Glutamatergic neuron (in vitro differentiated cells): Measurements from ENCODE around the gene GNL2. TPM values are rescaled to one million over a fixed set of nuclear protein-coding genes. Genes with fewer than 3 reads are reported as not detected.
"Not testable (repeated sequence)": the region's sequence is repeated elsewhere in the genome, so short reads cannot be mapped to it uniquely, and the experiment has no call there.

Experiments used
- DNase-seq: peaks from one replicate; pipeline ENCODE4 v3.0.0; 2022
- H3K27ac Mint-ChIP-seq: one replicate; pipeline ENCODE4 v1.8.0; 2020; ENCODE audit warnings: mild to moderate bottlenecking, mixed read lengths, inconsistent platforms; ENCODE audit not compliant: unreplicated experiment
- H3K27me3 Mint-ChIP-seq: one replicate; pipeline ENCODE4 v1.8.0; 2020; ENCODE audit warnings: mild to moderate bottlenecking, moderate library complexity, mixed read lengths, inconsistent platforms; ENCODE audit not compliant: unreplicated experiment
- H3K36me3 Mint-ChIP-seq: one replicate; pipeline ENCODE4 v1.8.0; 2020; ENCODE audit warnings: mild to moderate bottlenecking, mixed read lengths, inconsistent platforms; ENCODE audit not compliant: unreplicated experiment
- H3K4me1 Mint-ChIP-seq: one replicate; pipeline ENCODE4 v1.8.0; 2020; ENCODE audit warnings: mild to moderate bottlenecking, low read depth, mixed read lengths, inconsistent platforms; ENCODE audit not compliant: unreplicated experiment
- H3K4me3 Mint-ChIP-seq: one replicate; pipeline ENCODE4 v1.8.0; 2020; ENCODE audit warnings: mild to moderate bottlenecking, mixed read lengths, inconsistent platforms; ENCODE audit not compliant: unreplicated experiment
- H3K9me3 Mint-ChIP-seq: one replicate; pipeline ENCODE4 v1.8.0; 2020; ENCODE audit warnings: mild to moderate bottlenecking, moderate library complexity, mixed read lengths, inconsistent platforms; ENCODE audit not compliant: unreplicated experiment
- total RNA-seq: library from RNA; stranded (reverse); fragmentation: NEBNext Ultra II Directional; extraction: Animal tissue kit (Norgen Biotek cat#: 25700); gene quantifications from one replicate; pipeline ENCODE4 v1.2.1, GENCODE V29; 2021; ENCODE audit not compliant: unreplicated experiment
- TF ChIP-seq, protein P1 (sequence below): fragments of 200-600 bp; sonication (generic); IDR thresholded peaks from one replicate; pipeline ENCODE4 v1.5.0; 2021; ENCODE audit not compliant: partially characterized antibody, unreplicated experiment

GNL2 gene
- total RNA-seq, 1 donor from 2014 or later, result 50.0 TPM

DNA sequence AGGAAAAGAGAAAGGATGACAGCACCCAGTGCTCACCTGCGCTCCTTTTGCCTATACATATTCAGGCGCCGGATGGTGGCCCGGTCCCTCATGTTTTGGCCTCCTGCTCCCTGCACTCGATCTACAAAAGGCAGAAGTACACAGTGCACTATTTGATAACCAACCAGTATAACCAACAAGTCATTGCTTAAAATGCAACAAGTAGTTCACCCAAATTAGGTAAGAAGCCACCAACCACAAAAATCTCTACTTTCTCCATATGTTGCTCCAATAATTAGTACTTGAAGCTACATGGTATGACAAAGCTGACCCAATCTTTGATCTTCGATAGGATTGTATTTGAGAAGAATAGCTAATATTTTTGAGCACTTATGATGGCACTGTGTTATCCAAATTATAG lies 2.0 kb downstream of the GNL2 start:
- no peaks in the 10 kb centered on the region for H3K4me1 Mint-ChIP-seq
- H3K36me3 Mint-ChIP-seq, result no peaks in the 10 kb centered on the region
- H3K9me3 Mint-ChIP-seq, result no peaks in the 10 kb centered on the region

DNA sequence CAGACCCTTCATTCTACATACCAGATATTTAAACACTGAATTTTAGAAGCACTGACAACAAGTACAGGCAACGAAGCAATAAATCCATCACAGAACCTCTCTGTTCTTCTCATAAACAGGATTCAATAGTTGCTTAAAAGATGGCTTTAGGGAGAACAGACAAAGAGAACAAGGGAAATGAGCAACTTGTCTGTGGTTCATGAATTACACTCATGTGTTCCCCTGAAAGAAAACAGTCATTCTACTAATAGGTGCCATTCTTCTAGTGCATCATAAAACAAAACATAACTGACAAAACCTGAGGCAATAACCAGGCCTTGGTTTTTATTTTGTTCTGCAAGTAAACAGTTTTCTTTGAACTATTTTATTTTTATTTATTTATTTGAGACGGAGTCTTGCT lies 6.8 kb downstream of the GNL2 start:
- no peaks in the 10 kb centered on the region for H3K27me3 Mint-ChIP-seq
- TF ChIP-seq, protein P1, sequence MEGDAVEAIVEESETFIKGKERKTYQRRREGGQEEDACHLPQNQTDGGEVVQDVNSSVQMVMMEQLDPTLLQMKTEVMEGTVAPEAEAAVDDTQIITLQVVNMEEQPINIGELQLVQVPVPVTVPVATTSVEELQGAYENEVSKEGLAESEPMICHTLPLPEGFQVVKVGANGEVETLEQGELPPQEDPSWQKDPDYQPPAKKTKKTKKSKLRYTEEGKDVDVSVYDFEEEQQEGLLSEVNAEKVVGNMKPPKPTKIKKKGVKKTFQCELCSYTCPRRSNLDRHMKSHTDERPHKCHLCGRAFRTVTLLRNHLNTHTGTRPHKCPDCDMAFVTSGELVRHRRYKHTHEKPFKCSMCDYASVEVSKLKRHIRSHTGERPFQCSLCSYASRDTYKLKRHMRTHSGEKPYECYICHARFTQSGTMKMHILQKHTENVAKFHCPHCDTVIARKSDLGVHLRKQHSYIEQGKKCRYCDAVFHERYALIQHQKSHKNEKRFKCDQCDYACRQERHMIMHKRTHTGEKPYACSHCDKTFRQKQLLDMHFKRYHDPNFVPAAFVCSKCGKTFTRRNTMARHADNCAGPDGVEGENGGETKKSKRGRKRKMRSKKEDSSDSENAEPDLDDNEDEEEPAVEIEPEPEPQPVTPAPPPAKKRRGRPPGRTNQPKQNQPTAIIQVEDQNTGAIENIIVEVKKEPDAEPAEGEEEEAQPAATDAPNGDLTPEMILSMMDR, result no peak
- H3K36me3 Mint-ChIP-seq, result no peaks in the 10 kb centered on the region
- peaks cover 2% of the 10 kb centered on the region for H3K9me3 Mint-ChIP-seq
- no peak overlapping the region for H3K27ac Mint-ChIP-seq
- no peak overlapping the region for H3K4me3 Mint-ChIP-seq
- no peaks in the 10 kb centered on the region for H3K4me1 Mint-ChIP-seq
- no peak for DNase-seq

More for the DNA sequence above, 2.0 kb downstream of the GNL2 start:
- no peak for DNase-seq
- Mint-ChIP-seq H3K4me3 (no peak overlapping the region), H3K27me3 (no peaks in the 10 kb centered on the region), H3K27ac (no peak overlapping the region)
- TF ChIP-seq, protein P1, result no peak

DNA sequence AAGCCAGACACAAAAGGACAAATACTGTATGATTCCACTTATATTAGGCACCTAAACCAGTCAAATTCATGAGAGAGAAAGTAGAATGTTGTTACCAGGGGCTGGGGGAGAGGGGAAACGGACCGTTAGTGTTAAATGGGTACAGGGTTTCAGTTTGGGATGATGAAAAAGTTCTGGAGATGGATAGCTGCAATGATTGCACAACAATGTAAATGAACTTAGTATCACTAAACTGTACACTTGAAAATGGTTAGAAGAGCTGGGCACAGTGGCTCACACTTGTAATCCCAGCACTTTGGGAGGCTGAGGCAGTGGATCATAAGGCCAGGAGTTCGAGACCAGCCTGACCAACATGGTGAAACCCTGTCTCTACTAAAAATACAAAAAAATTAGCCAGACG lies 11.2 kb downstream of the GNL2 start:
- not testable (repeated sequence) for H3K27ac Mint-ChIP-seq, H3K27me3 Mint-ChIP-seq, H3K4me3 Mint-ChIP-seq, H3K4me1 Mint-ChIP-seq, DNase-seq, H3K36me3 Mint-ChIP-seq, H3K9me3 Mint-ChIP-seq

DNA sequence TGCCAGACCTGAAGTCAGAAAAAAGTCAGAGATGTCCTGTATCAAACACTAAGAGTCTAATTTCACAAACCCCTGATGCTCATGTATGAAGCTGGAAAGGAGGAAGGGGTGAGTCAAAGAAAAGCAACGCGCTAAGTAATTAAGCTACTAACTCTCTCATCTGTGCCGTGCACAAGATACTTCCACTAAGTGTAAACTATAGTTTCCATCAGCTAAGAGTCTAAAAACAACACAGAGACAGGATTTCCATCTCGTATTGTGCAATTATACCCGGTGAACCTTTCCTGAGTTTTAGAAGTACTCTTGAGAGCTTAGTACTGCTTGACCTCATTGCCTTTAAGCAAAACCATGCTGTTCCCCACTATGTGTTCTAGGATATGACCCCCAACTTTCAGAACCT lies 20.0 kb downstream of the GNL2 start:
- Mint-ChIP-seq H3K36me3 (no peaks in the 10 kb centered on the region), H3K4me3 (no peak overlapping the region), H3K4me1 (no peaks in the 10 kb centered on the region), H3K27me3 (no peaks in the 10 kb centered on the region), H3K9me3 (no peaks in the 10 kb centered on the region), H3K27ac (no peak overlapping the region)
- TF ChIP-seq, protein P1, result no peak
- no peak for DNase-seq

DNA sequence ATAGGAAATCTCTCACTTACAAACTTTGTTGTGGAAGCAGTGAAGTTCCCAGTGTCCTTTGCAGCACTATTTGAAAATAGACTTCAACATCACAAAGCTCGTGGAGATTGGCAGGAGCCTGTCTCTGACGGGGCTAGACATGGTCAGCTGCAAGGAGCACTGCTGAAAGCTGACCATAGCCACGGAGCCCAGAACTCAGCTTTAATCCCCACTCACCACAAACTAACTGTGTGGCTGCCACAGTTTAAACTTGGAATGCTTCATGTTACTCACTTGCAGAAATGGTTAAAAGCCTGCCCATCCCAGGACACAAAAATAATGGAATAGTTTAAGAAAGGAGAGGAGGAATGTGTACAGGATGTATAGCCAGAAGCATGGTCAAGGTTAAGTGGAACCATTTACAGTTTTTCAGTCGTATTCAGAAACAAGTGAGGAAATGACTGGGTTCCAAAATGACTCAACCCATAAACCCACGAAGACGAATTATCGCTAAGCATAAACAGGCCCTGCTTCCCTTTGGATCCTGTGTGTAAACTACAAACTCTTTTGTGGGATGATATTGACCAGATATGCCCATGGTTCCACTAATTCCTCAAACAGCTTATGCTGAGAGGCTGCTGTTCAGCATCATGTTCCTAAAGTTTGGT lies 20.8 kb downstream of the GNL2 start:
- no peaks in the 10 kb centered on the region for H3K27me3 Mint-ChIP-seq
- no peak overlapping the region for H3K27ac Mint-ChIP-seq
- TF ChIP-seq, protein P1, result no peak
- no peaks in the 10 kb centered on the region for H3K4me1 Mint-ChIP-seq
- H3K36me3 Mint-ChIP-seq, result no peaks in the 10 kb centered on the region
- H3K4me3 Mint-ChIP-seq, result no peak overlapping the region
- H3K9me3 Mint-ChIP-seq, result no peaks in the 10 kb centered on the region
- DNase-seq, result no peak
